OCI-LY7 (cell line): Measurements from ENCODE around the gene TSPOAP1.

Experiments
- CTCF ChIP-seq: fragments of 200-600 bp; sonication (generic); conservative IDR thresholded peaks from 2 replicates; pipeline ENCODE4 v1.5.1; 2014; ENCODE audit warnings: mild to moderate bottlenecking, antibody characterized with exemption, low read length, moderate library complexity, mixed read lengths
- EZH2phosphoT487 ChIP-seq: fragments of 200-600 bp; sonication (generic); IDR thresholded peaks from 2 replicates; pipeline ENCODE4 v1.6.1; 2018; ENCODE audit warnings: low read depth, borderline replicate concordance, mild to moderate bottlenecking, mixed run types, antibody characterized with exemption, low read length, moderate library complexity, mixed read lengths

- no peak for TF ChIP-seq CTCF
- no peak for TF ChIP-seq EZH2phosphoT487
Measured at GRCh38 chr17:58351182-58351581, 22.6 kb upstream of the TSPOAP1 start.
